HCT116 (cell line): ENCODE measurements around the gene CCL13. TPM values are rescaled to one million over a fixed set of nuclear protein-coding genes. Genes with fewer than 3 reads are reported as not detected.

Experiments
- ATAC-seq: fragments of 200-7000 bp; cut with Tn5 transposase; 2 replicates; pipeline ENCODE4 v1.9.1; 2020; ENCODE audit warnings: mild to moderate bottlenecking, moderate library complexity
- Bru-seq: library from RNA; stranded (reverse); fragments of 400-500 nt; gene quantifications from one replicate; lab custom pipeline; 2021; lab: Mats Ljungman, UMichigan
- BruChase-seq, 2 experiments: library from RNA; stranded (reverse); fragments of 400-500 nt; gene quantifications; one replicate each; lab custom pipeline; 2021; lab: Mats Ljungman, UMichigan
- BruUV-seq: library from RNA; stranded (reverse); fragments of 400-500 nt; replicated peaks from 2 replicates; lab custom pipeline; 2021; lab: Mats Ljungman, UMichigan
- CTCF ChIA-PET: fragments of 300-600 bp; sonication (Branson Sonifier 250); formaldehyde crosslinking; loops from one replicate; lab custom pipeline; 2021; ENCODE audit warnings: antibody characterized with exemption; lab: Charles Lee
- POLR2A ChIA-PET: fragments of 300-600, 350-600 bp; sonication (Branson Sonifier 250); formaldehyde crosslinking; loops from one replicate; lab custom pipeline; 2021; ENCODE audit warnings: antibody characterized with exemption; lab: Charles Lee
- RAD21 ChIA-PET, 2 experiments: fragments of 300-600 bp; sonication (Branson Sonifier 250); formaldehyde crosslinking; loops; one replicate each; lab custom pipeline; 2023; ENCODE audit warnings: low total read pairs in 2 of 2; ENCODE audit not compliant: uncharacterized antibody in 2 of 2, unreplicated experiment in 2 of 2, low non-redundant PET in 1 of 2; lab: Charles Lee
- DNase-seq: peaks from one replicate; pipeline ENCODE4 v3.0.0-alpha.2; 2010; ENCODE audit warnings: low read depth, low spot score
- H2AFZ ChIP-seq: fragments of 200-600 bp; shearing (Covaris generic), sonication (generic); 2 replicates; pipeline ENCODE4 v1.6.1; 2017; ENCODE audit warnings: low read depth, mixed run types, mixed read lengths, antibody characterized with exemption, low read length; ENCODE audit not compliant: poor library complexity, severe bottlenecking
- H3K27ac ChIP-seq: 2 replicates; pipeline ENCODE4 v1.5.1; 2012; ENCODE audit warnings: low read depth, low read length
- H3K27me3 ChIP-seq: fragments of 200-600 bp; sonication (generic); 2 replicates; pipeline ENCODE4 v1.6.1; 2016; ENCODE audit warnings: mixed run types, low read length, mixed read lengths; ENCODE audit not compliant: insufficient read depth
- H3K36me3 ChIP-seq, 2 experiments: fragments of 200-500 bp in 1 of 2; fragments of 200-600 bp in 1 of 2; sonication (Bioruptor generic) in 1 of 2; sonication (generic) in 1 of 2; 2 replicates each; pipeline versions ENCODE4 v1.5.1 to v1.6.1; 2014 to 2016; ENCODE audit warnings: low read length in 2 of 2, inconsistent platforms in 1 of 2, mixed read lengths in 1 of 2, mixed run types in 1 of 2; ENCODE audit not compliant: insufficient read depth in 2 of 2, control insufficient read depth in 1 of 2
- H3K4me1 ChIP-seq, 2 experiments: fragments of 200-600 bp in 1 of 2; sonication (generic) in 1 of 2; 2 replicates each; pipeline versions ENCODE4 v1.5.1 to v1.6.1; 2012 to 2017; ENCODE audit warnings: low read length in 2 of 2, inconsistent platforms in 1 of 2, mild to moderate bottlenecking in 1 of 2, mixed read lengths in 1 of 2, mixed run types in 1 of 2, moderate library complexity in 1 of 2; ENCODE audit not compliant: insufficient read depth in 2 of 2, control insufficient read depth in 1 of 2
- H3K4me2 ChIP-seq: fragments of 200-600 bp; sonication (generic); 2 replicates; pipeline ENCODE4 v1.6.1; 2017; ENCODE audit warnings: mixed run types, low read length, mixed read lengths
- H3K4me3 ChIP-seq, 2 experiments: fragments of 200-600 bp in 1 of 2; sonication (generic) in 1 of 2; replicated peaks in 1 of 2; 2 replicates each; pipeline ENCODE4 v1.5.1; 2011 to 2016; ENCODE audit warnings: low read length in 2 of 2, control low read depth in 1 of 2, low read depth in 1 of 2, mild to moderate bottlenecking in 1 of 2, mixed read lengths in 1 of 2, mixed run types in 1 of 2
- H3K79me2 ChIP-seq: fragments of 200-600 bp; sonication (generic); 2 replicates; pipeline ENCODE4 v1.6.1; 2017; ENCODE audit warnings: mild to moderate bottlenecking, mixed run types, low read length, moderate library complexity, mixed read lengths; ENCODE audit not compliant: insufficient read depth
- H3K9ac ChIP-seq: fragments of 200-600 bp; sonication (generic); 2 replicates; pipeline ENCODE4 v1.6.1; 2016; ENCODE audit warnings: low read length, mixed read lengths
- H3K9me2 ChIP-seq: fragments of 200-600 bp; sonication (generic), shearing (Covaris generic); 2 replicates; pipeline ENCODE4 v1.6.1; 2017; ENCODE audit warnings: mixed run types, mild to moderate bottlenecking, moderate library complexity; ENCODE audit not compliant: insufficient read depth
- H3K9me3 ChIP-seq, 2 experiments: fragments of 200-500 bp in 1 of 2; fragments of 200-600 bp in 1 of 2; sonication (Bioruptor generic) in 1 of 2; sonication (generic) in 1 of 2; 2 replicates each; pipeline ENCODE4 v1.6.1; 2014 to 2017; ENCODE audit warnings: low read length in 2 of 2, mixed read lengths in 2 of 2, inconsistent platforms in 1 of 2, low read depth in 1 of 2, mild to moderate bottlenecking in 1 of 2, mixed run types in 1 of 2, moderate library complexity in 1 of 2; ENCODE audit not compliant: control insufficient read depth in 1 of 2, insufficient read depth in 1 of 2
- H4K20me1 ChIP-seq: fragments of 200-600 bp; sonication (generic), shearing (Covaris generic); 2 replicates; pipeline ENCODE4 v1.6.1; 2017; ENCODE audit warnings: mixed run types, mild to moderate bottlenecking, moderate library complexity; ENCODE audit not compliant: insufficient read depth
- ATF3 ChIP-seq: IDR thresholded peaks from 2 replicates; pipeline ENCODE4 v1.6.1; 2012
- CBX3 ChIP-seq: IDR thresholded peaks from 2 replicates; pipeline ENCODE4 v1.6.1; 2012; ENCODE audit warnings: low read depth
- CEBPB ChIP-seq: IDR thresholded peaks from 2 replicates; pipeline ENCODE4 v1.6.1; 2012; ENCODE audit warnings: low read depth
- CTCF ChIP-seq, 3 experiments: fragments of 200-600 bp in 1 of 3; sonication (generic) in 1 of 3; IDR thresholded peaks in 2 of 3; conservative IDR thresholded peaks in 1 of 3; 2 replicates each; pipeline ENCODE4 v1.5.1; 2012 to 2017; ENCODE audit warnings: low read depth in 2 of 3, low read length in 2 of 3, antibody characterized with exemption in 1 of 3, borderline replicate concordance in 1 of 3, control low read depth in 1 of 3, mild to moderate bottlenecking in 1 of 3, mixed read lengths in 1 of 3, mixed run types in 1 of 3, moderate library complexity in 1 of 3; ENCODE audit not compliant: insufficient read depth in 1 of 3
- EZH2phosphoT487 ChIP-seq: fragments of 200-600 bp; IDR thresholded peaks from 2 replicates; pipeline ENCODE4 v1.6.1; 2018; ENCODE audit warnings: antibody characterized with exemption, borderline replicate concordance
- FOSL1 ChIP-seq: IDR thresholded peaks from 2 replicates; pipeline ENCODE4 v1.6.1; 2012; ENCODE audit warnings: low read depth
- JUND ChIP-seq: IDR thresholded peaks from 2 replicates; pipeline ENCODE4 v1.6.1; 2012
- MAX ChIP-seq: IDR thresholded peaks from 2 replicates; pipeline ENCODE4 v1.6.1; 2012
- POLR2A ChIP-seq: IDR thresholded peaks from 2 replicates; pipeline ENCODE4 v1.7.0; 2011; ENCODE audit warnings: borderline replicate concordance; ENCODE audit not compliant: insufficient read depth, insufficient read length; ENCODE audit errors: extremely low read depth
- RAD21 ChIP-seq: IDR thresholded peaks from 2 replicates; pipeline ENCODE4 v1.6.1; 2012; ENCODE audit warnings: low read depth, mild to moderate bottlenecking
- REST ChIP-seq: IDR thresholded peaks from 2 replicates; pipeline ENCODE4 v1.6.1; 2012; ENCODE audit warnings: low read depth
- SIN3A ChIP-seq: IDR thresholded peaks from 2 replicates; pipeline ENCODE4 v1.6.1; 2012; ENCODE audit warnings: low read depth
- SP1 ChIP-seq: IDR thresholded peaks from 2 replicates; pipeline ENCODE4 v1.6.1; 2012; ENCODE audit warnings: low read depth
- SRF ChIP-seq: IDR thresholded peaks from 2 replicates; pipeline ENCODE4 v1.6.1; 2012; ENCODE audit warnings: low read depth
- YY1 ChIP-seq: IDR thresholded peaks from 2 replicates; pipeline ENCODE4 v1.6.1; 2011; ENCODE audit warnings: low read length, low read depth, moderate library complexity, mild to moderate bottlenecking; ENCODE audit not compliant: insufficient replicate concordance; ENCODE audit errors: extremely low read depth
- ZBTB33 ChIP-seq: IDR thresholded peaks from 2 replicates; pipeline ENCODE4 v1.6.1; 2011; ENCODE audit warnings: mild to moderate bottlenecking, low read length, moderate library complexity; ENCODE audit not compliant: insufficient replicate concordance; ENCODE audit errors: extremely low read depth
- intact Hi-C: fragments of 100-400 bp; cut with micrococcal nuclease; formaldehyde crosslinking; loops from 2 replicates; pipeline ENCODE4 v1.10.0; 2022
- long read RNA-seq: library from polyadenylated mRNA; unstranded; transcript quantifications from one replicate; pipeline ENCODE4 v2.0.0, GENCODE V29; 2021; ENCODE audit not compliant: unreplicated experiment
- polyA plus RNA-seq: library from polyadenylated mRNA; unstranded; fragments of >200 nt; gene quantifications from 2 replicates; pipeline ENCODE4 v1.2.1, GENCODE V29; 2012; ENCODE audit warnings: missing spikeins
- total RNA-seq: library from RNA; stranded (reverse); gene quantifications from one replicate; pipeline ENCODE4 v1.2.1, GENCODE V29; 2021; ENCODE audit not compliant: unreplicated experiment

CCL13 gene
- total RNA-seq = not detected
- polyA plus RNA-seq = not detected in 2 replicates
- not detected for Bru-seq, nascent RNA
- BruChase-seq, experiment 1, labeled RNA remaining after a 6-hour chase = not detected
- BruChase-seq, experiment 2, labeled RNA remaining after a 2-hour chase = not detected
- long read RNA-seq = 0 reads

GRCh38 chr17:34356194-34356593 is at the start of gene CCL13:
TSS of gene CCL13 (plus strand) at chr17:34356480. CDS start at chr17:34356527, 47 bp downstream.
- TF ChIP-seq CEBPB (no peak), RAD21 (no peak), ZBTB33 (no peak), MAX (no peak), SRF (no peak), EZH2phosphoT487 (no peak), CBX3 (no peak), CTCF (IDR thresholded peaks at IDR 0.05 in 2 of 3, conservative IDR thresholded peaks at IDR 0.05 in 1 of 3; ENCODE audit: borderline replicate concordance in 1 of 3, insufficient read depth in 1 of 3, low read depth in 2 of 3, low read length in 2 of 3) (no peak), ATF3 (no peak), REST (no peak), FOSL1 (no peak), POLR2A (no peak), JUND (no peak), SIN3A (no peak), SP1 (no peak), YY1 (no peak)
- RAD21 ChIA-PET = no interaction called here
- no peak within 1 kb of the TSS for H3K4me3 ChIP-seq
- H3K79me2 ChIP-seq = no peaks in the 10 kb centered on the region
- no peaks in the 10 kb centered on the region for H3K9me3 ChIP-seq
- no peaks in the 10 kb centered on the region for H3K27me3 ChIP-seq
- CTCF ChIA-PET = no interaction called here
- intact Hi-C loops = no loop called here
- ATAC-seq (no peak), DNase-seq (no peak)
- H3K27ac ChIP-seq = no peak within 1 kb of the TSS
- POLR2A ChIA-PET = no interaction called here
- H4K20me1 ChIP-seq = no peaks in the 10 kb centered on the region
- H3K4me1 ChIP-seq = no peaks in the 10 kb centered on the region
- H2AFZ ChIP-seq = no peak within 1 kb of the TSS
- no peak within 1 kb of the TSS for H3K4me2 ChIP-seq
- H3K9ac ChIP-seq = no peak within 1 kb of the TSS
- H3K9me2 ChIP-seq = no peaks in the 10 kb centered on the region
- BruUV-seq = no TSS peak
- H3K36me3 ChIP-seq = no peaks in the 10 kb centered on the region
